Neural progenitor cell (in vitro differentiated cells): ENCODE data around the gene SLC27A4.

Experiments used
- EZH2 ChIP-seq: fragments of 200-600 bp; sonication (generic); IDR thresholded peaks from 2 replicates; pipeline ENCODE4 v1.6.1; 2017; ENCODE audit warnings: antibody characterized with exemption, mild to moderate bottlenecking, moderate library complexity
- EZH2phosphoT487 ChIP-seq: fragments of 200-600 bp; sonication (generic); IDR thresholded peaks from 2 replicates; pipeline ENCODE4 v1.6.1; 2017; ENCODE audit warnings: antibody characterized with exemption
- TF ChIP-seq, protein P1 (sequence below): fragments of 200-600 bp; sonication (generic); IDR thresholded peaks from 2 replicates; pipeline ENCODE4 v1.5.1; 2017; ENCODE audit warnings: antibody characterized with exemption, mild to moderate bottlenecking

DNA sequence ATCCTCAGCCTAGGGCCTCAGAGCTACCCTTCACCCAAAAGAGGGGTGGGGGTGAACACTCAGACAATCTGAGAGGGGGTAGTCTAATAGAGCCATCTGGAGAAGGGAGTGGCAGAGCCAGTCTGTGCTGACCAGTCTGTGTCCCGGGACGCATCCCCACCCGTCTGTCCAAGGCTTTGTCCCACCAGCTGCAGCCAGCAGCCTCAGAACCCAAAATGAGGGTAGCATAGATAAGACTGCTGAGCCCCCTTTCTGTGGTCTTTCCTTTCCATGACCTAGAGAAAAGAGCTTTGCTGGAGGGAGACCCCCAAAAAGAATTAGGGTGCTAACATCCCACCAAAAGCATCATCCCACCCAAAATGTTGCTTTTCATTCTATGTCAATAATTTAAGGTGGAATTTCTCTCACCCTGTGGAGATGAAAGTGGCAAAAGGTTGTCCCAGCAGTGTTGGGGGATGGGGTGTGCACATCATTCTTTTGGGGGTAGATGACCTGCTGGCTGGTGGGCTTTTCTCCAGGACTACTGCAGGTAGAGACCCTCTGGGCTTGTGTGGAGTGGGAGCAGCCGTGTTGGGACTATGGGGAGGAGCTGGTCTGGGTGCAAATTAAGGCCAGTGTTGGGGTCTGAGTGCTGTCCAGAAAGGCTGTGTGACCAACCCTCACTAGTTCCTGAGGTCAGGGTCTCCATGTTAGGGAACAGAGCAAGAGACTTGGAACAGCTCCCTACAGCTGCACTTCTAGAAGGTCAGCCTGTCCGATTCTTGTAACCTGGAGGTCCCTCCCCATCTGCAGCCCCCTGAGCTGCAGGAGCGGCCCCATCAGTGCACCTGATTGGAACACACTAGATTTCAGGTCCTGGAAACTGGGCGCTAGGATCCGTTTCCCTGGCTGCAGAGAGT is 50.7 kb downstream of the SLC27A4 start:
- TF ChIP-seq, protein P1, sequence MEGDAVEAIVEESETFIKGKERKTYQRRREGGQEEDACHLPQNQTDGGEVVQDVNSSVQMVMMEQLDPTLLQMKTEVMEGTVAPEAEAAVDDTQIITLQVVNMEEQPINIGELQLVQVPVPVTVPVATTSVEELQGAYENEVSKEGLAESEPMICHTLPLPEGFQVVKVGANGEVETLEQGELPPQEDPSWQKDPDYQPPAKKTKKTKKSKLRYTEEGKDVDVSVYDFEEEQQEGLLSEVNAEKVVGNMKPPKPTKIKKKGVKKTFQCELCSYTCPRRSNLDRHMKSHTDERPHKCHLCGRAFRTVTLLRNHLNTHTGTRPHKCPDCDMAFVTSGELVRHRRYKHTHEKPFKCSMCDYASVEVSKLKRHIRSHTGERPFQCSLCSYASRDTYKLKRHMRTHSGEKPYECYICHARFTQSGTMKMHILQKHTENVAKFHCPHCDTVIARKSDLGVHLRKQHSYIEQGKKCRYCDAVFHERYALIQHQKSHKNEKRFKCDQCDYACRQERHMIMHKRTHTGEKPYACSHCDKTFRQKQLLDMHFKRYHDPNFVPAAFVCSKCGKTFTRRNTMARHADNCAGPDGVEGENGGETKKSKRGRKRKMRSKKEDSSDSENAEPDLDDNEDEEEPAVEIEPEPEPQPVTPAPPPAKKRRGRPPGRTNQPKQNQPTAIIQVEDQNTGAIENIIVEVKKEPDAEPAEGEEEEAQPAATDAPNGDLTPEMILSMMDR, result no peak
- no peak for TF ChIP-seq EZH2
- TF ChIP-seq EZH2phosphoT487, result no peak
